ENCODE data around the gene PANK1. TPM values are rescaled to one million over a fixed set of nuclear protein-coding genes. Genes with fewer than 3 reads are reported as not detected.

Gene PANK1
- total RNA-seq, 1 experiment from 2014 or later, result 33.2 TPM

GRCh38 chr10:89663144-89663543 is 18.1 kb upstream of the PANK1 start:
- Histone ChIP-seq H2BK120ac (ENCODE audit: low read depth, low read length, poor library complexity, severe bottlenecking) (no peak overlapping the region), H2BK5ac (ENCODE audit: insufficient read length, low read length) (no peak overlapping the region), H3K23me2 (ENCODE audit: insufficient read length, low read depth, low read length, poor library complexity, severe bottlenecking) (no peaks in the 10 kb centered on the region), H3K9ac (ENCODE audit: extremely low read depth, insufficient read length, low read length) (no peak overlapping the region), H3K9me3 (ENCODE audit: control insufficient read depth, low read depth, low read length) (no peaks in the 10 kb centered on the region), H2BK15ac (ENCODE audit: low read depth, low read length) (no peak overlapping the region), H3K4me2 (ENCODE audit: insufficient read depth, insufficient read length, low read length) (no peak overlapping the region), H3K79me2 (ENCODE audit: insufficient read depth, low read length) (no peaks in the 10 kb centered on the region), H3K27me3 (ENCODE audit: insufficient read depth, low read length) (no peaks in the 10 kb centered on the region), H3K14ac (ENCODE audit: insufficient read depth, low read length) (no peak overlapping the region), H4K5ac (ENCODE audit: insufficient read length, low read depth, low read length) (no peak overlapping the region), H3K18ac (ENCODE audit: insufficient read length, low read depth, low read length) (no peak overlapping the region), H3K79me1 (ENCODE audit: insufficient read depth, low read depth, low read length, poor library complexity, severe bottlenecking) (no peaks in the 10 kb centered on the region), H3K4me1 (ENCODE audit: insufficient read depth, low read length) (no peaks in the 10 kb centered on the region), H4K8ac (replicated peaks; ENCODE audit: insufficient read length, low read depth, low read length) (no peak overlapping the region), H4K91ac (ENCODE audit: insufficient read length, low read depth, low read length) (no peak overlapping the region), H2AK5ac (ENCODE audit: insufficient read length, low read length) (no peak overlapping the region), H3K27ac (ENCODE audit: insufficient read length, low read depth, low read length) (no peak overlapping the region), H3K4ac (ENCODE audit: low read depth, low read length) (no peak overlapping the region), H3T11ph (ENCODE audit: low read length) (no peak overlapping the region), H4K20me1 (ENCODE audit: control insufficient read depth, insufficient read depth, insufficient read length) (no peaks in the 10 kb centered on the region), H2BK12ac (ENCODE audit: insufficient read length, low read depth, low read length) (no peak overlapping the region), H2AFZ (ENCODE audit: low read length) (no peak overlapping the region), H3K56ac (ENCODE audit: insufficient read length, low read depth, low read length) (no peak overlapping the region), H3K23ac (ENCODE audit: insufficient read length, low read depth, low read length) (no peak overlapping the region), H2BK20ac (ENCODE audit: low read depth, low read length, poor library complexity, severe bottlenecking) (no peak overlapping the region)
- H3K27ac Mint-ChIP-seq, result no peak overlapping the region
- TF ChIP-seq CTCF (conservative IDR thresholded peaks at IDR 0.05), result no peak
- H3K4me1 Mint-ChIP-seq, result no peaks in the 10 kb centered on the region
- H3K36me3 Mint-ChIP-seq (ENCODE audit: insufficient read depth in 1 of 3, low read depth in 3 of 3), result no peaks in the 10 kb centered on the region
- no peaks in the 10 kb centered on the region for H3K9me3 Mint-ChIP-seq
- peaks cover 1% of the 10 kb centered on the region; the same call in 1 of the 2 replicates for H3K27me3 Mint-ChIP-seq (ENCODE audit: low read depth)
- no peak overlapping the region for H3K4me3 Mint-ChIP-seq
- no peak for DNase-seq
- no CpG with 5 or more reads among the region's 3 CpGs for WGBS (ENCODE audit: extremely low coverage, insufficient read length, low lambda C conversion rate)

Data from H9 (cell line).